Measurements from ENCODE around the gene FGF4. TPM values are rescaled to one million over a fixed set of nuclear protein-coding genes. Genes with fewer than 3 reads are reported as not detected.

The FGF4 gene
- total RNA-seq, 2 experiments from 2014 or later = not detected

Other genes with a start within 250 kb of the FGF4 start
- gene CCND1, start 134.2 kb downstream of the FGF4 start, total RNA-seq = 1 to 10 TPM in 1 of 2 experiments, not detected in 1; 1.7 TPM
- 10 to 100 TPM; 24.0 to 26.3 TPM for gene LTO1, start 100.0 kb downstream of the FGF4 start, total RNA-seq
- not detected for gene FGF19, start 71.3 kb downstream of the FGF4 start, total RNA-seq
- gene FGF3, start 44.1 kb upstream of the FGF4 start, total RNA-seq = not detected

All from activated CD8-positive, alpha-beta memory T cell treated with anti-CD3 and anti-CD28 coated beads, Interleukin-2, amount 10 ng/mL, durations not matched to agents 7 days and 5 days (primary cell).